GM23248 (cell line): ENCODE measurements around the gene ANKS1B.

ENCODE experiments used
- EZH2 ChIP-seq: fragments of 200-600 bp; sonication (generic); IDR thresholded peaks from 2 replicates; pipeline ENCODE4 v1.6.1; 2018; ENCODE audit warnings: antibody characterized with exemption, mild to moderate bottlenecking; ENCODE audit not compliant: insufficient read depth, poor library complexity, severe bottlenecking
- EZH2phosphoT487 ChIP-seq: fragments of 200-600 bp; sonication (generic); IDR thresholded peaks from 2 replicates; pipeline ENCODE4 v1.6.1; 2018; ENCODE audit warnings: antibody characterized with exemption, moderate library complexity, mild to moderate bottlenecking, low read depth; ENCODE audit not compliant: insufficient read depth

- TF ChIP-seq EZH2 (no peak), EZH2phosphoT487 (no peak)
These were observed 365.2 kb downstream of the ANKS1B start for GRCh38 chr12:99619389-99620158.
